Fibroblast of skin of abdomen (primary cell): ENCODE data around the gene MFSD11.
"Not testable (repeated sequence)": the region's sequence is repeated elsewhere in the genome, so short reads cannot be mapped to it uniquely, and the experiment has no call there.

ENCODE experiments used
- DNase-seq: peaks from one replicate; pipeline ENCODE4 v3.0.0-alpha.2; 2013

The MFSD11 gene

DNA sequence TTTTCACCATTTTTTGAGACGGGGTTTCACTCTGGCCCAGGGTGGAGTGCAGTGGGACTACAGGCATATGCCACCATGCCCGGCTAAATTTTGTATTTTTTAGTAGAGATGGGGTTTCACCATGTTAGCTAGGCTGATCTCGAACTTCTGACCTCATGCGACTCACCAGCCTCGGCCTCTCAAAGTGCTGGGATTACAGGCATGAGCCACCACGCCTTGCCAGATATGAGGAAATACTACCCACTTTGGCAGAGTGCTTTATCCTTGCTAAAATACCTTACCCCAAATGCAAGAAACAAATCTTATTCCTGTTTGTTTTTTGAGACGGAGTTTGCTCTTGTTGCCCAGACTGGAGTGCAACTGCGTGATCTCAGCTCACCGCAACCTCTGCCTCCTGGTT is 67.4 kb downstream of the MFSD11 start:
- peak; percentile 13 for DNase-seq

DNA sequence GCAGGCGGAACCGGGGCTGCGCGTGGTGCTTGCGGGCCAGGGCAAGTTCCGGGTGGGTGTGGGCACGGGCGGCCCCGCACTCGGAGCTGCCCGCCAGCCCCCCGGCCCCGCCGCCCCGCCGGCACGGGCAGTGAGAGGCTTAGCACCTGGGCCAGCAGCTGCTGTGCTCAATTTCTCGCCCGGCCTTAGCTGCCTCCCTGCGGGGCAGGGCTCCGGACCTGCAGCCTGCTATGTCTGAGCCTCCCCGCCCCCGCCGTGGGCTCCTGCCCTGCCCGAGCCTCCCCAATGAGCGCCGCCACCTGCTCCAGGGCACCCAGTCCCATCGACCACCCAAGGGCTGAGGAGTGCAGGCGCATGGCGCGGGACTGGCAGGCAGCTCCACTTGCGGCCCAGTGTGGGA is 68.2 kb downstream of the MFSD11 start:
- DNase-seq, result not testable (repeated sequence)

GRCh38 chr17:76806767-76807166 is 68.8 kb downstream of the MFSD11 start:
- DNase-seq, result not testable (repeated sequence)

- DNase-seq, result no peak
These were observed 70.4 kb downstream of the MFSD11 start for GRCh38 chr17:76808326-76808725.

GRCh38 chr17:76810956-76811355 is 73.0 kb downstream of the MFSD11 start:
- no peak for DNase-seq

GRCh38 chr17:76811834-76812233 is 73.9 kb downstream of the MFSD11 start:
- no peak for DNase-seq

DNA sequence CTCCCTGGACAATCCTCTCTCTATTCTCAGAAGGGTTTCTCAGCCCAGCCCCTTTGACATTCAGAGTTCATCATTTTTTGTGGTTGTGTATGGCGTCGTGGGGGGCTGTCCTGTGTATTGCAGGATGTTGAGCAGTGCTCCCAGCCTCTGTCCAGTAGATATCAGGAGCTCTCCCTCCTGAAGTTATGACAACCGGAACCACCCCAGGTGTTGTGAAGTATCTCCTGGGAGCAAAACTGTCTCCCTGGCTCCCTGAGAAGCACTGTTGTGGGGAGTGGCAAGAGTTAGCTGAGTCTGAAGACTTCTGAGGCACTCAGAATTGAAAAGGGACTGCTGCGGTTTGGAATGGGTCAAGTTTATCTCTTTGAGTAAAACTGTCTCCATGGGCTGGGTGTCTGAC is 74.3 kb downstream of the MFSD11 start:
- DNase-seq, result no peak

- DNase-seq, result no peak
These were observed 75.0 kb downstream of the MFSD11 start for GRCh38 chr17:76812968-76813367.

DNA sequence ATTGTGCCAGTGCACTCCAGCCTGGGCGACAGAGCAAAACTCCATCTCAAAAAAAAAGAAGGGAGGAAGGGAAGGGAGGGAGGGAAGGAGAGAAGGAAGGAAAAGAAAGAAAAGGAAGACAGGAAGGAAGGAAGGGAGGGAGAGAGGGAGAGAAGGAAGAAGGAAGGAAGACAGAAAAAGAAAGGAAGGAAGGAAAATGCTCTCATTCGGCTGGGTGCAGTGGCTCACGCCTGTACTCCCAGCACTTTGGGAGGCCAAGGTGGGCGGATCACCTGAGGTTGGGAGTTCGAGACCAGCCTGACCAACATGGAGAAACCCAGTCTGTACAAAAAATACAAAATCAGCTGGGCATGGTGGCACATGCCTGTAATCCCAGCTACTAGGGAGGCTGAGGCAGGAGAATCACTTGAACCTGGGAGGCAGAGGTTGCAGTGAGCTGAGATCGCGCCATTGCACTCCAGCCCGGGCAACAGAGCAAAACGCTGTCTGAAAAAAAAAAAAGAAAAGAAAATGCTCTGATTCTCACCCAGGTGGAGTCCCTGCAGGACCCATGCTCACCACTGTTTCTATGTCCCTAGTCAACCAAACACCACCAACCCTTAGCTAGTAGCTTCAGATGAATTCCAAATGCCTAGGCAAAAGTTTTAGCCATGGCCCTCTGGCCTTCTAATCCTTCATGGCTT is 78.1 kb downstream of the MFSD11 start:
- not testable (repeated sequence) for DNase-seq

DNA sequence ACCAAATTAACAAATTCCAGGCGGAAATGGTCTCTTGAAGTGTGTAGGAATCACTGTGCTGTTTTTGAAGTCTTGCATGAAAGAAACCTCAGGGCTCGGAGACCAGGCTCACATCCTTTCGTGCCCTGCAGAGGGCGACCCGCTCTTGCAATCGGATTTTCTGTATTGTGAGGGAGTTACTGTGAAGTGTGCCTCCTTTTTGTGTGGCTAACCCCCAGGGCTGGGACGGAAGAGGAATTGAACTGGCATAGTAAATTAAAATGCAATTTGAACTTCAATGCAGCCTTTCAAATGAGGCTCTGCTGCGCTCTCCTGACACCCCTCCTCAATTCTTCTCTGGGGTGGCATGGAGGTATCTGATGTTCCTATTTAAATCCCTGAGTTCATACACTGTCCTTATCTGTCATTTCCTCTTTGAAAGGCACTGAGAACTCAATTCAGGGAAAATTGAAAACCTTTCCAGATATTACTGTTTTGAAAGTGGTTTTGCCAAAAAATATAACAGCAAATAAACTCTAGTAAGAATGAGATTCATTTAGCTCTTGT is 78.7 kb downstream of the MFSD11 start:
- DNase-seq, result peak; percentile 44

DNA sequence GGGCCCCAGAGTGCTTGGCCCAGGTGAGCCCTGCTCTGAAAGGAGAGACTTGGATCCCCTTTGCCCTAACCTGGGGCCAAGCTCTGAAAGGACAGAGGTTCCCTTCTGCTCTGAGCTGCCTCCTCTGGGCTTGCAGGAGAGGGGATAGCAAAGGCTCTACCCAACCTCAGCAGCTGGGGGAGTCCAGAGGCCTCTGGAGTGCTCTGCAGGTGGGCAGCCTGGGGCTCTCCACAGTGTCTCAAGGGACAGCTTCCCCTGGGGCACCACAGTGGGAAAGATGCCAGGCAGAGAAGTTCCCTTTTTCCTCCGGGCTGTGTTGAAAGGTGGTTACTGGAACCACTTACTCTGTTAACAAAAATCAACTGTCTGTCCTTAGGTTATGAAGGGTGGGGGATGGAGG is 82.1 kb downstream of the MFSD11 start:
- DNase-seq, result no peak

GRCh38 chr17:76820561-76820960 is 82.6 kb downstream of the MFSD11 start:
- DNase-seq, result no peak

DNA sequence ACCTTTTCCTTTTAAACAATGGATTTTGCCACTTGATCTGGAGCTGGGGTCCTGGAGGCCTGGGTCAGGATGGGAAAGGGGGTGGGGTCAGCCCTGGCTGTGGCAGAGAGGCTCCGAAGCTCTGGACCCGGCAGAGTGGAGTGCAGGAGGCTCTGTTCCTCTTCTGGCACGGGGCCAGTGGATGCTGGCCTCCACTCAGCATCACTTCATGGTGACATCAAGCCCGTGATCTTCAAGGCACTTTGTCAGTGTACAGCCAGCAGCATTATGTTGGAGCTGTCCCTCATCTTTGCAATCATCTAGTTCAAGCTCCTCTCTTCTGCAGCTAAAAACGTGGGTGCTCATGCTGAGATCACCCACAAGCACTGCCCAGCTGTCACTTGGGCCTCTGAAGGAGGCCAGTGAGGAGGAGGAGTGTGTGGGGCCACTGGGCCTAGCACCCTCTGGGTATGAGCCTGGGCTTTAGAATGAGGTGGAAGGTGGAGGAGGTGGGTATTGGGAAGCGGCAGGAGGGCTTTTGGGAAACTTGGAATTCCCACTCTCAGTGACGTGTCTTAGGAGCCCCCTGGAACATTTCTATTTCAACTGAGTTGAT is 84.4 kb downstream of the MFSD11 start:
- DNase-seq, result no peak

GRCh38 chr17:76824093-76824492 is 86.2 kb downstream of the MFSD11 start:
- DNase-seq, result no peak

- no peak for DNase-seq
These were observed 88.6 kb downstream of the MFSD11 start for GRCh38 chr17:76826330-76827068.

DNA sequence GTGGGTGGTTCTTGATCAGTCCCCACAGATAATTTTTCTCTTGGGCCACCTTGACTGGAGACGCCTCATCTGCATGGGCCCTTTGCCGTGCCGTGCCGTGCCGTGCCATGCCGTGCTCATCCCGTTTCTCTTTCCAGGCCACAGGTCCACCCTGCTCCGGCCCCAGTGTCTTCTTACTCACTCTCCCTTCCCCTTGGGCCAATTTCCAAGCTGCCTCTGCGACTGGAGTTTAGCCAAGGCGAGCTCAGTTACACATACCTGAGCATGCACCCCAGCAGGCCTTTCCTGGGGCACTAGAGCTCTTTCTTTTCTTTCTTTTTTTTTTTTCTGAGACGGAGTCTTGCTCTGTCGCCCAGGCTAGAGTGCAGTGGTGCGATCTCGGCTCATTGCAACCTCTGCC is 89.8 kb downstream of the MFSD11 start:
- DNase-seq, result no peak
